GM10248 (cell line): ENCODE results near the gene MAK.

ENCODE experiments used
- CTCF ChIA-PET: fragments of 300-600 bp; sonication (Branson Sonifier 250); formaldehyde crosslinking; extraction: SDS; loops from one replicate; lab custom pipeline; 2021; ENCODE audit warnings: antibody characterized with exemption; lab: Yijun Ruan, JAX
- POLR2A ChIA-PET: fragments of 350-650 bp; sonication (Branson Sonifier 250); formaldehyde crosslinking; extraction: SDS; loops from one replicate; lab custom pipeline; 2020; ENCODE audit warnings: antibody characterized with exemption; lab: Yijun Ruan, JAX
- DNase-seq: peaks from one replicate; pipeline ENCODE4 v3.0.0; 2012; ENCODE audit errors: extremely low spot score
- CTCF ChIP-seq: IDR thresholded peaks from 2 replicates; pipeline ENCODE4 v1.5.1; 2012; ENCODE audit warnings: mild to moderate bottlenecking, low read depth; ENCODE audit errors: extremely low read depth, missing control alignments, control extremely low read depth

Gene MAK

GRCh38 chr6:10880366-10880765, 42.0 kb upstream of the MAK start:
- POLR2A ChIA-PET = no interaction called here
- no peak for DNase-seq
- no peak for TF ChIP-seq CTCF
- CTCF ChIA-PET = no interaction called here

GRCh38 chr6:10877871-10878270, 39.5 kb upstream of the MAK start:
- ChIA-PET POLR2A (no interaction called here), CTCF (interaction anchor here (1.1 kb wide), 1 partner anchor 9 kb away, joined by 3 read pairs; no protein-coding TSS in a partner anchor)
- no peak for TF ChIP-seq CTCF
- DNase-seq = no peak

GRCh38 chr6:10877012-10877411, 38.7 kb upstream of the MAK start:
- TF ChIP-seq CTCF = no peak
- ChIA-PET POLR2A (no interaction called here), CTCF (no interaction called here)
- no peak for DNase-seq

- DNase-seq = no peak
- CTCF ChIA-PET = interaction anchor here (0.9 to 2.2 kb wide), 2 partner anchors 12 to 18 kb away, joined by 3 to 7 read pairs; partner anchors contain the start of gene SYCP2L
- no peak for TF ChIP-seq CTCF
- POLR2A ChIA-PET = no interaction called here
Observed at GRCh38 chr6:10875026-10875425, 36.7 kb upstream of the MAK start.

GRCh38 chr6:10874207-10874606, 35.9 kb upstream of the MAK start:
- no peak for TF ChIP-seq CTCF
- ChIA-PET POLR2A (no interaction called here), CTCF (interaction anchor here (0.9 to 2.2 kb wide), 2 partner anchors 13 to 17 kb away, joined by 3 to 7 read pairs; partner anchors contain the start of gene SYCP2L)
- DNase-seq = no peak

GRCh38 chr6:10873374-10873773, 35.0 kb upstream of the MAK start:
- ChIA-PET POLR2A (no interaction called here), CTCF (interaction anchor here (0.8 to 1.7 kb wide), 2 partner anchors 8 to 395 kb away, joined by 3 to 4 read pairs; partner anchors contain the start of gene GCM2)
- TF ChIP-seq CTCF = no peak

More at GRCh38 chr6:10873374-10873773, 35.0 kb upstream of the MAK start:
- DNase-seq = no peak
